SIG-M5 treated with dmso at 0.1 percent for 504 hours (cell line): ENCODE measurements around the gene KRT79.

Experiments
- DNase-seq: peaks from one replicate; lab custom pipeline; 2025; ENCODE audit not compliant: unreplicated experiment; lab: John Stamatoyannopoulos, UW

KRT79 gene

GRCh38 chr12:52820521-52820920, 13.6 kb downstream of the KRT79 start:
- DNase-seq, result no peak

GRCh38 chr12:52819731-52820510, 14.2 kb downstream of the KRT79 start:
- no peak for DNase-seq

GRCh38 chr12:52818887-52819420, 15.2 kb downstream of the KRT79 start:
- no peak for DNase-seq

- no peak for DNase-seq
Measured at GRCh38 chr12:52818388-52818787, 15.7 kb downstream of the KRT79 start.

GRCh38 chr12:52817699-52818238, 16.3 kb downstream of the KRT79 start:
- DNase-seq, result no peak

- no peak for DNase-seq
Measured at GRCh38 chr12:52817003-52817698, 17.0 kb downstream of the KRT79 start.

GRCh38 chr12:52815676-52816588, 18.2 kb downstream of the KRT79 start:
- no peak for DNase-seq

- DNase-seq, result no peak
Measured at GRCh38 chr12:52815161-52815560, 18.9 kb downstream of the KRT79 start.

GRCh38 chr12:52814710-52815155, 19.4 kb downstream of the KRT79 start:
- no peak for DNase-seq

- peak; percentile 26 for DNase-seq
Measured at GRCh38 chr12:52813885-52814709, 20.0 kb downstream of the KRT79 start, which contains the start of gene KRT4. TSS of gene KRT4 (minus strand) at chr12:52814116. CDS start at chr12:52814058, 58 bp downstream.

GRCh38 chr12:52813203-52813819, 20.8 kb downstream of the KRT79 start:
- DNase-seq, result no peak

- no peak for DNase-seq
Measured at GRCh38 chr12:52812749-52813148, 21.4 kb downstream of the KRT79 start.

- DNase-seq, result no peak
Measured at GRCh38 chr12:52812073-52812400, 22.1 kb downstream of the KRT79 start.

GRCh38 chr12:52811191-52812072, 22.7 kb downstream of the KRT79 start:
- DNase-seq, result no peak

- no peak for DNase-seq
Measured at GRCh38 chr12:52810554-52810953, 23.6 kb downstream of the KRT79 start.

- no peak for DNase-seq
Measured at GRCh38 chr12:52809166-52809565, 24.9 kb downstream of the KRT79 start.

GRCh38 chr12:52808573-52809160, 25.4 kb downstream of the KRT79 start:
- no peak for DNase-seq
